T-helper 2 cell treated with Interferon-gamma antibody and Interleukin-4, amounts not matched to agents 5 μg/mL and 100 μg/mL, for 36 hours (primary cell): ENCODE measurements around the gene KCND3.

Experiments used
- DNase-seq: peaks from one replicate; pipeline ENCODE4 v3.0.0; 2021; ENCODE audit warnings: low spot score
- H3K27ac Mint-ChIP-seq: one replicate; pipeline ENCODE4 v1.8.0; 2021; ENCODE audit warnings: mild to moderate bottlenecking, mixed read lengths
- H3K27me3 Mint-ChIP-seq: one replicate; pipeline ENCODE4 v1.8.0; 2021; ENCODE audit warnings: low read depth, mixed read lengths
- H3K36me3 Mint-ChIP-seq: one replicate; pipeline ENCODE4 v1.8.0; 2021; ENCODE audit warnings: low read depth, mixed read lengths
- H3K4me1 Mint-ChIP-seq: one replicate; pipeline ENCODE4 v1.8.0; 2021; ENCODE audit warnings: low read depth, mixed read lengths
- H3K4me3 Mint-ChIP-seq: one replicate; pipeline ENCODE4 v1.8.0; 2022; ENCODE audit warnings: mild to moderate bottlenecking, moderate library complexity, mixed read lengths
- H3K9me3 Mint-ChIP-seq: one replicate; pipeline ENCODE4 v1.8.0; 2021; ENCODE audit warnings: mixed read lengths

Gene KCND3

GRCh38 chr1:111882986-111883560 is 106.4 kb downstream of the KCND3 start:
- H3K4me3 Mint-ChIP-seq = no peak overlapping the region
- H3K36me3 Mint-ChIP-seq = no peaks in the 10 kb centered on the region
- no peaks in the 10 kb centered on the region for H3K4me1 Mint-ChIP-seq
- H3K27me3 Mint-ChIP-seq = peaks cover 3% of the 10 kb centered on the region
- no peak overlapping the region for H3K27ac Mint-ChIP-seq
- no peak for DNase-seq
- H3K9me3 Mint-ChIP-seq = no peaks in the 10 kb centered on the region

GRCh38 chr1:111882559-111882958 is 106.9 kb downstream of the KCND3 start:
- no peak overlapping the region for H3K27ac Mint-ChIP-seq
- no peaks in the 10 kb centered on the region for H3K4me1 Mint-ChIP-seq
- H3K4me3 Mint-ChIP-seq = no peak overlapping the region
- no peaks in the 10 kb centered on the region for H3K9me3 Mint-ChIP-seq
- no peaks in the 10 kb centered on the region for H3K36me3 Mint-ChIP-seq
- DNase-seq = no peak
- H3K27me3 Mint-ChIP-seq = peaks cover 3% of the 10 kb centered on the region

- no peak for DNase-seq
- Mint-ChIP-seq H3K27ac (no peak overlapping the region), H3K27me3 (peaks cover 3% of the 10 kb centered on the region), H3K36me3 (no peaks in the 10 kb centered on the region), H3K4me1 (no peaks in the 10 kb centered on the region), H3K9me3 (no peaks in the 10 kb centered on the region), H3K4me3 (no peak overlapping the region)
Observed at GRCh38 chr1:111880881-111881837, 108.3 kb downstream of the KCND3 start.

- no peak for DNase-seq
- no peaks in the 10 kb centered on the region for H3K9me3 Mint-ChIP-seq
- no peak overlapping the region for H3K4me3 Mint-ChIP-seq
- H3K4me1 Mint-ChIP-seq = no peaks in the 10 kb centered on the region
- H3K27me3 Mint-ChIP-seq = peaks cover 3% of the 10 kb centered on the region
- no peak overlapping the region for H3K27ac Mint-ChIP-seq
- H3K36me3 Mint-ChIP-seq = no peaks in the 10 kb centered on the region
Observed at GRCh38 chr1:111879081-111879480, 110.4 kb downstream of the KCND3 start.

GRCh38 chr1:111878649-111879048 is 110.8 kb downstream of the KCND3 start:
- Mint-ChIP-seq H3K36me3 (no peaks in the 10 kb centered on the region), H3K4me1 (no peaks in the 10 kb centered on the region), H3K4me3 (no peak overlapping the region), H3K9me3 (no peaks in the 10 kb centered on the region), H3K27me3 (peaks cover 3% of the 10 kb centered on the region), H3K27ac (no peak overlapping the region)
- no peak for DNase-seq

GRCh38 chr1:111878091-111878490 is 111.4 kb downstream of the KCND3 start:
- no peak overlapping the region for H3K4me3 Mint-ChIP-seq
- H3K27ac Mint-ChIP-seq = no peak overlapping the region
- H3K27me3 Mint-ChIP-seq = peaks cover 3% of the 10 kb centered on the region
- DNase-seq = no peak
- H3K36me3 Mint-ChIP-seq = no peaks in the 10 kb centered on the region
- no peaks in the 10 kb centered on the region for H3K4me1 Mint-ChIP-seq
- H3K9me3 Mint-ChIP-seq = no peaks in the 10 kb centered on the region

- H3K4me1 Mint-ChIP-seq = no peaks in the 10 kb centered on the region
- H3K4me3 Mint-ChIP-seq = no peak overlapping the region
- no peak overlapping the region for H3K27ac Mint-ChIP-seq
- no peaks in the 10 kb centered on the region for H3K9me3 Mint-ChIP-seq
- DNase-seq = no peak
- H3K27me3 Mint-ChIP-seq = peaks cover 3% of the 10 kb centered on the region
- no peaks in the 10 kb centered on the region for H3K36me3 Mint-ChIP-seq
Observed at GRCh38 chr1:111876631-111877030, 112.8 kb downstream of the KCND3 start.

- H3K9me3 Mint-ChIP-seq = no peaks in the 10 kb centered on the region
- no peak for DNase-seq
- H3K4me3 Mint-ChIP-seq = no peak overlapping the region
- no peak overlapping the region for H3K27ac Mint-ChIP-seq
- H3K4me1 Mint-ChIP-seq = no peaks in the 10 kb centered on the region
- H3K27me3 Mint-ChIP-seq = peaks cover 3% of the 10 kb centered on the region
- H3K36me3 Mint-ChIP-seq = no peaks in the 10 kb centered on the region
Observed at GRCh38 chr1:111875640-111876039, 113.8 kb downstream of the KCND3 start.

- Mint-ChIP-seq H3K9me3 (no peaks in the 10 kb centered on the region), H3K4me1 (no peaks in the 10 kb centered on the region), H3K27me3 (no peaks in the 10 kb centered on the region), H3K27ac (no peak overlapping the region), H3K36me3 (no peaks in the 10 kb centered on the region), H3K4me3 (no peak overlapping the region)
- DNase-seq = no peak
Observed at GRCh38 chr1:111873460-111874030, 115.9 kb downstream of the KCND3 start.

GRCh38 chr1:111870181-111870580 is 119.3 kb downstream of the KCND3 start:
- H3K9me3 Mint-ChIP-seq = no peaks in the 10 kb centered on the region
- no peaks in the 10 kb centered on the region for H3K4me1 Mint-ChIP-seq
- H3K27ac Mint-ChIP-seq = no peak overlapping the region
- H3K4me3 Mint-ChIP-seq = no peak overlapping the region
- H3K36me3 Mint-ChIP-seq = no peaks in the 10 kb centered on the region
- H3K27me3 Mint-ChIP-seq = no peaks in the 10 kb centered on the region
- DNase-seq = no peak

GRCh38 chr1:111867868-111868440 is 121.5 kb downstream of the KCND3 start:
- H3K27me3 Mint-ChIP-seq = peaks cover 9% of the 10 kb centered on the region
- H3K9me3 Mint-ChIP-seq = no peaks in the 10 kb centered on the region
- no peak overlapping the region for H3K27ac Mint-ChIP-seq
- no peak overlapping the region for H3K4me3 Mint-ChIP-seq
- no peak for DNase-seq
- H3K36me3 Mint-ChIP-seq = no peaks in the 10 kb centered on the region
- peaks cover 3% of the 10 kb centered on the region for H3K4me1 Mint-ChIP-seq

- no peak overlapping the region for H3K27ac Mint-ChIP-seq
- H3K27me3 Mint-ChIP-seq = peaks cover 13% of the 10 kb centered on the region
- no peaks in the 10 kb centered on the region for H3K9me3 Mint-ChIP-seq
- no peak overlapping the region for H3K4me3 Mint-ChIP-seq
- no peak for DNase-seq
- no peaks in the 10 kb centered on the region for H3K36me3 Mint-ChIP-seq
- peaks cover 3% of the 10 kb centered on the region for H3K4me1 Mint-ChIP-seq
Observed at GRCh38 chr1:111864862-111865261, 124.6 kb downstream of the KCND3 start.

- no peaks in the 10 kb centered on the region for H3K36me3 Mint-ChIP-seq
- no peaks in the 10 kb centered on the region for H3K9me3 Mint-ChIP-seq
- H3K27me3 Mint-ChIP-seq = peaks cover 13% of the 10 kb centered on the region
- no peak overlapping the region for H3K27ac Mint-ChIP-seq
- H3K4me3 Mint-ChIP-seq = no peak overlapping the region
- DNase-seq = no peak
- peaks cover 3% of the 10 kb centered on the region for H3K4me1 Mint-ChIP-seq
Observed at GRCh38 chr1:111863401-111863800, 126.1 kb downstream of the KCND3 start.

- no peaks in the 10 kb centered on the region for H3K9me3 Mint-ChIP-seq
- no peak overlapping the region for H3K27ac Mint-ChIP-seq
- peaks cover 3% of the 10 kb centered on the region for H3K4me1 Mint-ChIP-seq
- no peaks in the 10 kb centered on the region for H3K36me3 Mint-ChIP-seq
- peaks cover 13% of the 10 kb centered on the region for H3K27me3 Mint-ChIP-seq
- no peak overlapping the region for H3K4me3 Mint-ChIP-seq
- DNase-seq = no peak
Observed at GRCh38 chr1:111862599-111862998, 126.9 kb downstream of the KCND3 start.
